Measurements from ENCODE around the gene GALNT8.

- TF ChIP-seq CTCF (IDR thresholded peaks at IDR 0.05; ENCODE audit: borderline replicate concordance, extremely low read depth, low read length, poor library complexity, severe bottlenecking) (no peak), EZH2 (IDR thresholded peaks at IDR 0.05; ENCODE audit: borderline replicate concordance, low read depth, low read length, severe bottlenecking) (no peak)
Observed at GRCh38 chr12:4800555-4800954, 80.4 kb downstream of the GALNT8 start.

Data from DND-41 (cell line).